ENCODE measurements around the gene ZNRF2.

GRCh38 chr7:30321882-30322192, 37.4 kb downstream of the ZNRF2 start:
- TF ChIP-seq POLR2A (IDR thresholded peaks at IDR 0.05): no peak
- TF ChIP-seq EP300 (IDR thresholded peaks at IDR 0.05): no peak
- TF ChIP-seq CTCF (IDR thresholded peaks at IDR 0.05): no peak

Data from tibial nerve (tissue), 4 donors.